OCI-LY1 (cell line): ENCODE results near the gene KANSL1.

Source experiments
- H2AFZ ChIP-seq: fragments of 200-600 bp; sonication (generic), shearing (Covaris generic); 2 replicates; pipeline ENCODE4 v1.6.0; 2014; ENCODE audit warnings: antibody characterized with exemption, mild to moderate bottlenecking, low read length
- H3F3A ChIP-seq: fragments of 200-600 bp; sonication (generic), shearing (Covaris generic); 2 replicates; pipeline ENCODE4 v1.6.0; 2014; ENCODE audit warnings: mild to moderate bottlenecking, antibody characterized with exemption, low read length, moderate library complexity; ENCODE audit not compliant: insufficient read depth
- H3K27ac ChIP-seq: fragments of 200-600 bp; sonication (generic); 2 replicates; pipeline ENCODE4 v1.5.1; 2014; ENCODE audit warnings: low read length, mixed run types, mild to moderate bottlenecking, low read depth; ENCODE audit not compliant: poor library complexity, severe bottlenecking
- H3K27me3 ChIP-seq: fragments of 200-600 bp; sonication (generic); 2 replicates; pipeline ENCODE4 v1.6.0; 2014; ENCODE audit warnings: antibody characterized with exemption, mild to moderate bottlenecking, low read length, moderate library complexity; ENCODE audit not compliant: insufficient read depth
- H3K36me3 ChIP-seq: fragments of 200-600 bp; sonication (generic); 2 replicates; pipeline ENCODE4 v1.6.1; 2014; ENCODE audit warnings: mild to moderate bottlenecking, antibody characterized with exemption, low read length, moderate library complexity, mixed read lengths; ENCODE audit not compliant: insufficient read depth
- H3K4me1 ChIP-seq: fragments of 200-600 bp; sonication (generic); 2 replicates; pipeline ENCODE4 v1.5.1; 2014; ENCODE audit warnings: mild to moderate bottlenecking, low read length, moderate library complexity; ENCODE audit not compliant: insufficient read depth, severe bottlenecking
- H3K4me2 ChIP-seq: fragments of 200-600 bp; sonication (generic), shearing (Covaris generic); 2 replicates; pipeline ENCODE4 v1.6.1; 2014; ENCODE audit warnings: low read length
- H3K4me3 ChIP-seq: fragments of 200-600 bp; sonication (generic); 2 replicates; pipeline ENCODE4 v1.5.1; 2014; ENCODE audit warnings: low read length, low read depth, mild to moderate bottlenecking, mixed read lengths; ENCODE audit not compliant: poor library complexity, severe bottlenecking
- H3K79me2 ChIP-seq: fragments of 200-600 bp; shearing (Covaris generic); 2 replicates; pipeline ENCODE4 v1.6.1; 2016; ENCODE audit warnings: mixed run types, low read length, mixed read lengths; ENCODE audit not compliant: insufficient read depth
- H3K9ac ChIP-seq: fragments of 200-600 bp; sonication (generic), shearing (Covaris generic); 2 replicates; pipeline ENCODE4 v1.6.1; 2014; ENCODE audit warnings: mild to moderate bottlenecking, low read length, mixed read lengths
- H3K9me2 ChIP-seq: fragments of 200-600 bp; sonication (generic), shearing (Covaris generic); 2 replicates; pipeline ENCODE4 v1.6.1; 2014; ENCODE audit warnings: low read depth, mild to moderate bottlenecking, low read length, mixed read lengths
- H3K9me3 ChIP-seq: fragments of 200-600 bp; shearing (Covaris generic); 2 replicates; pipeline ENCODE4 v1.6.1; 2014; ENCODE audit warnings: low read length, mixed read lengths
- H4K20me1 ChIP-seq: fragments of 200-600 bp; sonication (generic), shearing (Covaris generic); 2 replicates; pipeline ENCODE4 v1.6.0; 2016; ENCODE audit warnings: mild to moderate bottlenecking, low read length; ENCODE audit not compliant: insufficient read depth
- CTCF ChIP-seq: fragments of 200-600 bp; sonication (generic), shearing (Covaris generic); IDR thresholded peaks from 2 replicates; pipeline ENCODE4 v1.5.1; 2017; ENCODE audit warnings: mild to moderate bottlenecking, antibody characterized with exemption, low read length, moderate library complexity, mixed read lengths
- EZH2 ChIP-seq: fragments of 200-600 bp; sonication (generic), shearing (Covaris generic); IDR thresholded peaks from 2 replicates; pipeline ENCODE4 v1.8.0; 2017; ENCODE audit warnings: borderline replicate concordance, mixed run types, mild to moderate bottlenecking, antibody characterized with exemption, low read length, moderate library complexity, mixed read lengths

Gene KANSL1

GRCh38 chr17:46129302-46129701 is 63.9 kb downstream of the KANSL1 start:
- H3K9me2 ChIP-seq = no peaks in the 10 kb centered on the region
- peaks cover 98% of the 10 kb centered on the region for H3K79me2 ChIP-seq
- no peak overlapping the region for H3K27ac ChIP-seq
- H3K36me3 ChIP-seq = peaks cover 14% of the 10 kb centered on the region; the same call in 1 of the 2 replicates
- TF ChIP-seq CTCF (no peak), EZH2 (no peak)
- H3K9me3 ChIP-seq = no peaks in the 10 kb centered on the region
- H3F3A ChIP-seq = no peaks in the 10 kb centered on the region
- H4K20me1 ChIP-seq = 0 out of 2 replicates have a peak, but pooled peaks cover 5% of the 10 kb centered on the region
- no peak overlapping the region for H3K4me3 ChIP-seq
- no peak overlapping the region for H3K9ac ChIP-seq
- H3K27me3 ChIP-seq = no peaks in the 10 kb centered on the region
- no peak overlapping the region for H3K4me2 ChIP-seq
- no peak overlapping the region for H2AFZ ChIP-seq
- H3K4me1 ChIP-seq = peaks cover 13% of the 10 kb centered on the region

- peaks cover 98% of the 10 kb centered on the region for H3K79me2 ChIP-seq
- H3K9ac ChIP-seq = no peak overlapping the region
- H4K20me1 ChIP-seq = 0 out of 2 replicates have a peak, but pooled peaks cover 4% of the 10 kb centered on the region
- no peaks in the 10 kb centered on the region for H3K27me3 ChIP-seq
- no peaks in the 10 kb centered on the region for H3K9me3 ChIP-seq
- H3K27ac ChIP-seq = no peak overlapping the region
- H3F3A ChIP-seq = no peaks in the 10 kb centered on the region
- no peak overlapping the region for H3K4me2 ChIP-seq
- TF ChIP-seq CTCF = no peak
- TF ChIP-seq EZH2 = no peak
- H3K4me3 ChIP-seq = no peak overlapping the region
- H2AFZ ChIP-seq = no peak overlapping the region
- H3K36me3 ChIP-seq = peaks cover 14% of the 10 kb centered on the region; the same call in 1 of the 2 replicates
- peaks cover 14% of the 10 kb centered on the region for H3K4me1 ChIP-seq
- H3K9me2 ChIP-seq = no peaks in the 10 kb centered on the region
Measured at GRCh38 chr17:46128453-46128852, 64.8 kb downstream of the KANSL1 start.

- Histone ChIP-seq H3K9me3 (no peaks in the 10 kb centered on the region), H3K79me2 (peaks cover 98% of the 10 kb centered on the region), H2AFZ (no peak overlapping the region), H3K27ac (no peak overlapping the region), H3K36me3 (peaks cover 7% of the 10 kb centered on the region; the same call in 1 of the 2 replicates), H3F3A (no peaks in the 10 kb centered on the region), H4K20me1 (0 out of 2 replicates have a peak, but pooled peaks cover 3% of the 10 kb centered on the region), H3K9me2 (no peaks in the 10 kb centered on the region), H3K4me3 (no peak overlapping the region), H3K4me2 (no peak overlapping the region), H3K9ac (no peak overlapping the region), H3K27me3 (no peaks in the 10 kb centered on the region), H3K4me1 (peaks cover 22% of the 10 kb centered on the region)
- no peak for TF ChIP-seq CTCF
- no peak for TF ChIP-seq EZH2
Measured at GRCh38 chr17:46127524-46127923, 65.7 kb downstream of the KANSL1 start.
